Glutamatergic neuron (in vitro differentiated cells): ENCODE results near the gene PRRG4. TPM values are rescaled to one million over a fixed set of nuclear protein-coding genes. Genes with fewer than 3 reads are reported as not detected.

Source experiments
- DNase-seq: peaks from one replicate; pipeline ENCODE4 v3.0.0; 2022
- H3K27ac Mint-ChIP-seq: one replicate; pipeline ENCODE4 v1.8.0; 2020; ENCODE audit warnings: mild to moderate bottlenecking, mixed read lengths, inconsistent platforms; ENCODE audit not compliant: unreplicated experiment
- H3K27me3 Mint-ChIP-seq: one replicate; pipeline ENCODE4 v1.8.0; 2020; ENCODE audit warnings: mild to moderate bottlenecking, moderate library complexity, mixed read lengths, inconsistent platforms; ENCODE audit not compliant: unreplicated experiment
- H3K36me3 Mint-ChIP-seq: one replicate; pipeline ENCODE4 v1.8.0; 2020; ENCODE audit warnings: mild to moderate bottlenecking, mixed read lengths, inconsistent platforms; ENCODE audit not compliant: unreplicated experiment
- H3K4me1 Mint-ChIP-seq: one replicate; pipeline ENCODE4 v1.8.0; 2020; ENCODE audit warnings: mild to moderate bottlenecking, low read depth, mixed read lengths, inconsistent platforms; ENCODE audit not compliant: unreplicated experiment
- H3K4me3 Mint-ChIP-seq: one replicate; pipeline ENCODE4 v1.8.0; 2020; ENCODE audit warnings: mild to moderate bottlenecking, mixed read lengths, inconsistent platforms; ENCODE audit not compliant: unreplicated experiment
- H3K9me3 Mint-ChIP-seq: one replicate; pipeline ENCODE4 v1.8.0; 2020; ENCODE audit warnings: mild to moderate bottlenecking, moderate library complexity, mixed read lengths, inconsistent platforms; ENCODE audit not compliant: unreplicated experiment
- CTCF ChIP-seq: fragments of 200-600 bp; sonication (generic); IDR thresholded peaks from one replicate; pipeline ENCODE4 v1.5.0; 2021; ENCODE audit not compliant: partially characterized antibody, unreplicated experiment
- total RNA-seq: library from RNA; stranded (reverse); fragmentation: NEBNext Ultra II Directional; extraction: Animal tissue kit (Norgen Biotek cat#: 25700); gene quantifications from one replicate; pipeline ENCODE4 v1.2.1, GENCODE V29; 2021; ENCODE audit not compliant: unreplicated experiment

The PRRG4 gene
- total RNA-seq, 1 donor from 2014 or later, result 0.10 TPM

GRCh38 chr11:32894149-32894827 is 64.6 kb downstream of the PRRG4 start:
- H3K27ac Mint-ChIP-seq, result peak overlapping the region; percentile 100
- H3K4me1 Mint-ChIP-seq, result peaks cover 21% of the 10 kb centered on the region
- TF ChIP-seq CTCF, result no peak
- peaks cover 21% of the 10 kb centered on the region for H3K9me3 Mint-ChIP-seq
- peaks cover 22% of the 10 kb centered on the region for H3K27me3 Mint-ChIP-seq
- H3K4me3 Mint-ChIP-seq, result peak overlapping the region; percentile 94
- DNase-seq, result peak; percentile 24
- H3K36me3 Mint-ChIP-seq, result no peaks in the 10 kb centered on the region

- Mint-ChIP-seq H3K9me3 (peaks cover 21% of the 10 kb centered on the region), H3K4me3 (peak overlapping the region; percentile 94), H3K36me3 (no peaks in the 10 kb centered on the region), H3K27me3 (peaks cover 22% of the 10 kb centered on the region), H3K4me1 (peaks cover 21% of the 10 kb centered on the region), H3K27ac (peak overlapping the region; percentile 100)
- no peak for TF ChIP-seq CTCF
- DNase-seq, result no peak
Measured at GRCh38 chr11:32894921-32895320, 65.2 kb downstream of the PRRG4 start.

- H3K27ac Mint-ChIP-seq, result peak overlapping the region; percentile 100
- no peak for DNase-seq
- peaks cover 22% of the 10 kb centered on the region for H3K27me3 Mint-ChIP-seq
- no peak for TF ChIP-seq CTCF
- H3K4me1 Mint-ChIP-seq, result peaks cover 21% of the 10 kb centered on the region
- H3K36me3 Mint-ChIP-seq, result no peaks in the 10 kb centered on the region
- peak overlapping the region; percentile 94 for H3K4me3 Mint-ChIP-seq
- H3K9me3 Mint-ChIP-seq, result peaks cover 21% of the 10 kb centered on the region
Measured at GRCh38 chr11:32895471-32895870, 65.7 kb downstream of the PRRG4 start.

GRCh38 chr11:32897103-32897502 is 67.4 kb downstream of the PRRG4 start:
- Mint-ChIP-seq H3K27me3 (peaks cover 13% of the 10 kb centered on the region), H3K4me1 (peaks cover 14% of the 10 kb centered on the region), H3K4me3 (no peak overlapping the region), H3K27ac (peak overlapping the region; percentile 30), H3K36me3 (no peaks in the 10 kb centered on the region), H3K9me3 (peaks cover 12% of the 10 kb centered on the region)
- no peak for TF ChIP-seq CTCF
- DNase-seq, result no peak

GRCh38 chr11:32899438-32899837 is 69.7 kb downstream of the PRRG4 start:
- Mint-ChIP-seq H3K27me3 (peaks cover 4% of the 10 kb centered on the region), H3K4me3 (no peak overlapping the region), H3K27ac (no peak overlapping the region), H3K36me3 (no peaks in the 10 kb centered on the region), H3K9me3 (peaks cover 4% of the 10 kb centered on the region), H3K4me1 (peaks cover 14% of the 10 kb centered on the region)
- no peak for DNase-seq
- no peak for TF ChIP-seq CTCF
